HS-5 (cell line): ENCODE measurements around the gene INS.
"Not testable (repeated sequence)": the region's sequence is repeated elsewhere in the genome, so short reads cannot be mapped to it uniquely, and the experiment has no call there.

Experiments used
- DNase-seq: peaks from one replicate; pipeline ENCODE4 v3.0.0-alpha.2; 2012; ENCODE audit warnings: low read depth

The INS gene

DNA sequence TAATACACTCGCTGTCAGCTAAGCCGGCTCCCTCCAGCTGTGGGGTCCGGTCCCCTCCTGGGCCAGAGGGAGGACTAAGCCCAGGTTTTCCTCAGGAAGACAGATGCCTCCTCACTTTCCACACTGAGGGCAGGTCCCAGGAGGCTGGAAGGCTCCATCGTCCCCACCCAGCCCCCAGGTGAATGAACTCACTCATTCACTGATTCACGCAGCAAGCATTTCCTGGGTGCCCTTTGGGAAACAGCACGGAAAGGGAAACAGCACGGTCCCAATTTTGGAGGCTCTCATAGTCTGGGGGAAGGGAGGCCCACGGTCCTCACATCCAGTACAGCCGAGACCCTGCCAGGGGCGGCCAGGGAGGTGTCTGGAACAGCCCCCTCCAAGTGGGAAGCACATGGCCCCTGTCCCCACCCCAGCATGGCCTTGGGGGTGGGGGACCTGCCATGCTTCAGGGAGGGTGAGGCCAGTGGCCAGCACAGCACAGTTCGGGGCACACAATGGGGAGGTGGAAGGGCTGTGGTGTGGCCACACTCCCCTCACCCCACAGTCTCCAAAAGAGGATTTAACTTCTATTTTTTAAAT, 19.9 kb upstream of the INS start:
- DNase-seq, result no peak

DNA sequence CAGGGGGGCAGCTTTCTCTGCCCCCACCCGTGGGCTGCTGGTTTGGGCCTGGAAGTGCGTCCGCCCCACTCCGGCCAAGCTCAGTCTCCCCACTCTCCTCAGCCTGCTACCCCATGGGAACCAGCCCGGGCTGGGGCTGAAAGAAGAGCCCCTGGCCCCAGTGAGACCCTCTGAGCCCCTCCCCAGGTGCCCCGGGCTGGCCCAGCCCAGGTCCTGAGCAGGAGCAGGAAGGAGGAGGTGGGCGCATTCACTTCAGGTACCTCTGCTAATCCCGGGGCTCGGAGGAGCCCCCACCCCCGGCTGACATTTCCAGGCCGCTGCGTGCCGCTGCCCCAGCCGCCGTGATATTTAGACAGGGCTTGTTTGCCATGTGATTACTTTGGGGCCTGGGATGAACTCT, 19.3 kb upstream of the INS start:
- DNase-seq, result no peak

DNA sequence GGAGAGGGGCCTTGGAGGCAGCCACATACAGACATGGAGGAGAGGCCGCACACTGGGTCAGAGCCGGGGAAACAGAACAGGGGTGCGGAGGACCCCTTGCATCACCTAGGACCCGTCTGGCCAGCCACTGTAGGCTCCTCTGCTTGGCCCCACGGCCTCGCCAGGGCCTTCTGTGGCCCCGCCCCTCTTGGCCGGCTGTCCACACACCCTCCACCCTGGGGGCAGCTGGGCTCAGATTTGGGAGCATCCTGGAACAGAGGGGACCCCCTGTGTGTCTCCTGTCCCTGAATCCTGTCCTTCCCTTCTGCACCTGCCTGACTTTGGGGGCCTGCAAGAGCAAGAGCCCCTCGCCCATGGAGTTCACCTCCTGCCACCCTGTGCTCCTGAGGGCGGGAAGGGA, 18.5 kb upstream of the INS start:
- DNase-seq, result no peak

DNA sequence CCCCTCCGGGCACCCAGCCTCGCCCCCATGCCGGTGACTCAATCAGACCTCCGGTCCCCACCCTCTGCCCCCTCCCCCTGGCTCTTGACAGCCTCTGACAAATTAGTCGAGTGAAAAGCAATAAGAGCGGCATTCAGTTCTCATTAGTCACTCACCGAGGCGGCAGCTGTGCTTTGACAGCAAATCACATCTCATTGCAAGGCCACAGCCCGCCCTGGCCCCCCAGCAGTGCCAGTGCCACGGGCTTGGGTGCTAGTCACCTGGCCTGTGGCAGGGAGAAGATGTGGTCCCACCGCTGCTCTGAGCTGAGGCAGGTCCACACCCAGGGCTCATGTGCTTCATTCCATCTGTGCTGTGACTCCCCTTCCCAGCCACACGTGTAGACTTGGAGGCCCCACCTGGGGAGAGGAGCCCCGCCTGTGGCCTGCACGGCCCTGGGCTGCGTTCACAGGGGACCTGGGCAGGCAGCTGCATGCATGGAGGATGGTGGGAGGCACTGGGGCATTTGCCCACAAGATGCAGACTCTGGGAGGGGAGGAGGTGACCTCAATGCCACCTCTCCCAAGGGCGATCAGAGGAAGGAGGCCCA, 18.0 kb upstream of the INS start:
- DNase-seq, result no peak

DNA sequence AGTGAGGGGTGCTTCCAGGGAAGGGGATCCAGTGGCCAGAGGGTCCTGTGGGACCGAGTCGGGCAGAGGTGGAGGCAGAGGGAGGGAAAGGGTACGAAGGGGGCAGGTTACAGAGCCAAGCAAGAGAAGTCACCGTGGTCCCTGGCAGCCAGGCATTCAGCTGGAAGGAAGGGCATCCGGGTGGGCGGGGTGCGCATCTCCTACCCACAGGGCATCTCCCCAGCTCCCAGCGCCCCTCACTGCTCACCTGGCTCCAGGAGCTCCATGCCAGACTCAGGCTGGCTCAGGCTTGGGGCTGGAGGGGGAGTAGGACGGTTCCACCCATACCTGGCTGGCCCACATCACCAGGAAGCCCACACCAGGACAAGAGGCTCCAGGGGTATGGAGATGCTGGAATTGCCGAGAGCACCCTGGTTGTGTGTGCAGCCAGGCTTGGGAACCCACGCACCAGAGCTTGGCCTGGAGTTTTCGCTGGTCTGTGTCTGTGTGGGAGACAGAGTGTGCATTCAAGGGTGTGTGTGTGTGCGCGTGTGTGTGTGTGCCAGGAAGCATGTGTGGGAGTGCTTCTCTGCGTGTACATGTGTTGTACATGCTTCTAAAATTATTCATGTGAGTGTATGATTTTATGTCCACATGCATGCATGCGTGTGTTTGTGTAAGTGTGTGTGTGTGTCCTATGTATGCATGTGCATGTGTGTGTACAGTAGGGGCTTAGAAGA, 17.2 kb upstream of the INS start:
- DNase-seq, result not testable (repeated sequence)

DNA sequence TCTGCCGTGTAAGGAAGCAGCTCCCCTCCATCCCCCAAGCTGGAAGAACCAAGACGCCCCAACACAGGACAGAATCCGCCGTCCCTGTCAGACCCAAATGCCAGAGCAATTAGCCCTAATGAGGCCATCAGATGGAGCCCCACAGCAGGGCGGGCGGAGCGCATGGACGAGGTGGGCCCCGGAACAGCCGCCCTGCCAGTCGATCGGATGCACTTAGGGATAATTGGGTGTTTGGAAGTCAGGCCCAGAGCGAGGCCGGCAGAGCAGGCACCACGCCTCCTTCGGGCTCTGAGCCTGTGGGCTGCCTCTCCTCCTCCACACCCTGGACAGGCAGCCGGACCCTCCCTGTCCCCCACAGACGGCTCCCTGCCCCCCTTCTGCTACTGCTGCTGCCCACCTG, 16.1 kb upstream of the INS start:
- DNase-seq, result no peak

DNA sequence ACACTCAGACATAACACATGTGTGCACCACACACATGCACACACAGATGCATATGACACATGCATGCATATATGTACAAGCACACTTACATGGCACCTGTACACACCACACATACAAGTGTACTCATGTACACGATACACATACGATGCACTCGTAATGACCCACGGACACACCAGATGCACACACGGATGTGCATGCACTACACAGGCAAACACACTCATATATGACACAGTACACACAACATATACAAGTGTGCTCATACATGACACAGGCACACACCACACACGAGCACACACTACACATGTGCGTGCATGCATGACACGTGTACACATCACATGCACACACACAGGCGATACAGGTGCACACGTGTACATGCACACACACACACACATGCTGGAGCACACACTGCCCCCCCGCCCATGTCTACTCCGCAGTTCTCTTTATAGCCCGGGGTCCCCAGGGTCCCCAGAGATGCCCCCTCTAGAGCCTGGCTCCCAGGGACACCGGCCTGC, 15.4 kb upstream of the INS start:
- no peak for DNase-seq

DNA sequence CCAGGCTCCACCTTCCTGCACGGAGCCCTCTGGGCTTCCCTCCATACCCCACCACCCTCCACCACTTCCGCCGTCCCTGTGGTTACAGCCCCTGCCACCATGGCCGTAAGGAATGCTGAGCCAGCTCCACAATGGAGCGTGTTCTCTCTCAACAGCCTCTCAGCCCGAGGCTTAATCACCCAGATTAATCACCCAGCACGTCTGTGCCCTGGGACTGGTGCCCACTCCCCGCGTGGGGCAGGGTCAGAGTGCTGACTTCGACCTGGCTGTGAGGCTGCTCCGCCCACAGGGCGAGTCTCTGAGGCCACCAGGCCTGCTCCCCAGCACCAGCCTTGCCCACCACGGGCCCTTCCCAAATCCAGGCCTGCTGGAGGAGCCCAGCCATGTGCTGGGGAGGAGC, 14.7 kb upstream of the INS start:
- DNase-seq, result no peak

DNA sequence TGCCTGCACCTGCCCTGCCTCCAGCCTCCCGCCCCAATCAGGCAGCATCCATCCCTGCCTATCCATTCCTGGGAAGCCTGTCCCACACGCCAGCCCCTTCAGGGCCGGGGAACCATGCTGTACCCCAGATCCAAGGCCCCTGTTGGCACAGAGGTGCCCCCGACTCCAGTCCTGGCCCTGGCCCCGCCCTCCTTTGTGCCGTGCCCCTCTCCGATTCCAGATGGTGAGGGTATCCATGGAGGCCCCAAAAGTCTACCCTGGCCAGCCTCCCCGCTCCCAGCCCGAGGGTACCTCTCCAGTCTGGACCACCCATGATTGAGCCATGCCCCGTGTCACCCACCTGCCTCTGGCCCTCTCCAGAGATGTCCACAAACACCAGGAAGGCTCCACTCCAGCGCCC, 13.4 kb upstream of the INS start:
- no peak for DNase-seq

DNA sequence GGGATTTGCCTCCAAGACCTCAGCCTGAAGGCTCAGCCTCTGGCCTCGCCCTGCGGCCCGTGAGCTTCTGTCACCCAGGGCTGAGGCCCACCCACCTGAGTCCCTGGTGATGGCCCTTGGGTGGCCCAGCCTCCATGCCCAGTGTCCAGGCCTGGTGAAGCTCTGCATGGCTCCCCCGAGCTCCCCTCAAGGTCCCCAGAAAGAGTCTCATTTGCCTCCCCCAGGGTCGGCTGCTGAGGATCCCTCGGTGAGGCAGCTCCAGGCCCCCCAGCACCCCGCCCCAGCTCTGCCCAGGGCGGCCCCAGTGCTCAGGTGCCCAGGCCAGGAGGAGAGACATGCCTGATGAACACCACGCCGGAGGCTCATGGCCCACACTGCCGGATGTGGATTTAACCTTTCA, 12.8 kb upstream of the INS start:
- no peak for DNase-seq

DNA sequence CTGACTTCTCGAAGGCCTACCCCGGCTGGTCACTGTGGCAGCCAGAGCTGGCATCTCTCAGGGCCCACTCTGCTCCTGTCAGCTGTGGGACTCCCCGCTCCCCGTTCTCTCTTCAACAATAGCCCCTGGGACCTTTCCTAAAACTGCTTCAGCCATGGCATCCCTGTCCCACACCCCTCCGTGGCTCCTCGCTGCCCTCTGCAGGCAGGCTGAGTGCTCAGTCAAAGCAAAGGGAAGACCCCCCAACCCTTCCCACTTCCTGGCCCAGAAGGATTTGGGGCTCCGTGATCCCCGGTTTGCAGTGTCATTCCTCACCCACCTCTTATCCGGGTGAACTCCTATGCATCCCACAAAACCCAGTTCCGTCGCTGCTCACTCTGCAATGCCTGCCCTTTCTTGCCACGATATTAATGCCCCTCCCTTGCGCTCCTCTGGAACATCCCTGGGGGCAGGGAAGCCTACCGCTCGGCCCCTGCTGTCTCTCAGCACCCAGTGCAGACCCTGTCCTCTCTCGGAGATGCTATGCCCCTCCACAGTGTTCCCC, 12.2 kb upstream of the INS start:
- DNase-seq, result no peak

DNA sequence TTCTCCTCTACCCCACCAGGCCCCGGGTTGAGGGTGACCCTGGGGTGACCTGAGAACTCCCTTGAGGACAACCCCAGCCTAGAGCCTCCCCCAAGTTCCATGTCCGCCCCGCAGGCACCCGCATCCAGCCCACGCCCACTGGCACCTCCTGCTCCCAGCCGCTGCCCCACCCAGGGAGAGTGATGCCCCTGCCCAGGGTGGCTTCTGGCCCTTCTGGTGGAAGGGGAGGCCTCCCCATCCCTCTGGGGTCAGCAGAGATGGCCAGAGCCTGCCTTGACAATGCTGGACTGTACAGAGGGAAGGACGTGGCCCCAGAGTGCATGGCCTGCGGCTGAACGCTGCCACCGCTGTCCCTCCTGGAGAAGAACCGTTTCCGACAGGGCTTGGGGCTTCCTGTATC, 11.7 kb upstream of the INS start:
- no peak for DNase-seq

DNA sequence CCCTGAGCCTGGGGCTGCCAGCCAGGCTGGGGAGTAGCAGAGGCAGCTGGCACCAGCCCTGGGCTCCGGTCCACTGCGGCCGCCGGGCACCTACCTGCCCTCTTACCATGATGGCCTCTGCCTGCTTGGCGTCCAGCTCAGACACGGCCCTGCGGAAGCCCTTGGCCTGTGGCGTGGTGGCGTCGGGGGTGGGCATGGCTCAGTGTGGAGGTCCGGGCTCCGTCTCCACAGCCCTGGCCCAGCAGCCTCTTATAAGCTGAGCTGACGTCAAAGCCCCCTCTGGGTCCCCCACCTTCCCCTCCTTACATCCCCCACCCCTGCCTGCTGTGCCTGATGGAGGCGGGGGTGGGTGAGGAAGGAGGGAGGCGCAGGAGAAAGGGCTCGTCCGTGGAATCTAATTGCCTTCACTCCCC, 10.6 kb upstream of the INS start, which contains the start of gene TH:
Gene TH (minus strand): TSS at position 225 of the 413 bp plus-strand sequence. CDS start 29 bp downstream, at position 196.
- no peak for DNase-seq

DNA sequence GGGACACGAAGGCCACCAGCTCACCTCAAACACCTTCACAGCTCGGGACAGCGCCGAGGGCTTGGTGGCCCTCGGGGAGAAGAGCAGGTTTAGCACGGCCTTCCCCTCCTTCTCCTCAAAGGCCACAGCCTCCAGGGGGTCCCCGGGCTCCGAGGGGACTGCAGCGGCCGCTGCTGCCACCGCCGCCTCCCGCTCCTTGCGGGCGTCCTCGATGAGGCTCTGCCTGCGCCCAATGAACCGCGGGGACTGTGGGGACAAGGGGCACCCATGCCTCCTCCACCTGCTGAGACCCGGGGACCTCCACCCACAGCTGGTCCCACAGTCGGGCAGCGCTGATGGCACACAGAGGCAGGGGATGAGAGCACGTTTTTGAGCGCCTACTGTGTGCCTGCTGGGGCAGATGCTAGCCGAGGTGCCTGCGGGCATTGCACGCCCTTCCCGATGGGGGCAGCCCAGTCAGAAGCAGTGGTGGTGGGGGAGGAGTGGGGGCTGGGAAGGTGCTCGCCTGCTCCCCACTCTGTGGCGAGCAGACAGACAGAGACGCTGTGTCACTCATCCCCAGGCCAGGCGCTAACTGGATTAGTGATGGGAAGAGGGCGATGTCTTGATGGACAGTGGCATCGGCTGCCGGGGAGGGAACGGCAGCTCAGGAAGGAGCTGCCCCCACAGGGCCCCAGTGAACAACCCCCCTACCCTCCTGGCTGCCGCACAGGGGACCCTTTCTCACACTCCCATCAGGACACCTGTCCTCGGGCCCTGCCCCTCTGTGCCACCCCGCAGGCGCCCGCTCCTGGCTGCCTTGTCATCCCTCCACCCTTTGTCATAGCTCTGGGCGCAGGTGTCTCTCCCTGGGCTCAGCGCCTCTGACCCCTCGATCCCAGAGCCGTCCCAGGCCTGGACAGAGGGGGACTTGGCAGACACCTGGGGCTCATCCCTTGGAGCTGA, 8.9 kb upstream of the INS start:
- DNase-seq, result no peak

DNA sequence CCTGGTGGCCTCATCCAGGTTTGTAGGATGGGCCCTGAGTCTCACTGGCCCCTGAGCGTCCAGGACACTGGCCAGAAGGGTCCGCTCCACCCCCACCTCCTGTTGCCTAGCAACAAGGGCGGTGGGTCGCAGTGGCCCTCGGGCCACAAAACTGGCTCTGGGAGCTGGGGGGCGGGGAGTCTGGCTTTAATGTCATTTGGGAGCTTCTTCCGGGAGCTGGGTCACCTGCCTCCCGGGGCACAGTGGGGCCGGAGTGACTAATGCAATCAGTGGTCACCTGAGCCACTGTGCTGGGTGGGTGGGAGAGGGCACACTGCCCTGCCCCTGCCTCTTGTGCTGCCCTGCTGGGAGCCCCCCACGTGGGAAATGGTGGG, 8.0 kb upstream of the INS start:
- no peak for DNase-seq

DNA sequence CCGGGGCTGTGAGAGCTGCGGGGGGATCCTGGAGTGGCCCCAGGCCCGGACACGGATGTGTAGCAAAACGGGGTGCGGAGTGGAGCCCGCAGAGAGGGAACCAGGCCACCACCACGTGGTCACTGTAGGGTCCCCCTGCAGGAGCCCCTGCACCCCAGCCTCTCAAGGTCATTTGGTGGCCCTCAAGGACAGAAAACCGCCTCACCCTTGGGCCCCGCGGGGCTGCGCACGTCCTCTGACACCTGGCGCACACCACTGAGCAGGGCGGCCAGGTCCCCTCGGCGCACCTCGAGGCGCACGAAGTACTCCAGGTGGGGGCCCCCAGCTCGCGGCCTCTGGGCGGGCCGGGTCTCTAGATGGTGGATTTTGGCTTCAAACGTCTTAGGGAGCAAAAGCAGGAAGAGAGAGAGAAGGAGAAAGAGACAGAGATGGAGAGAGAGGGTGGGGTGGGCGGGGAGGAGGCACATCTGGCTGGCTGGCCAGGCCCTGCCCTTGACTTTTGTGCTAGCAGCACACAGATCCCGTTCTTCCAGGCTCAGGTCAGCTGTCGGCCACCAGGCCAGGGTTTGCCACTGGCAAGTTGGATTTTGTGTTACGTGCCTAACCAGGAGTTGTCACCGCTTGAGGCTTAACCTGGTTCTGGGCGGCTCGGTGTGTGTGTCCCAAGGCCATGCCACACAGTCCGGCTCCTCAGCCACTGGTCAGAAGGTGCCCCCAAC, 7.4 kb upstream of the INS start:
- DNase-seq, result no peak

DNA sequence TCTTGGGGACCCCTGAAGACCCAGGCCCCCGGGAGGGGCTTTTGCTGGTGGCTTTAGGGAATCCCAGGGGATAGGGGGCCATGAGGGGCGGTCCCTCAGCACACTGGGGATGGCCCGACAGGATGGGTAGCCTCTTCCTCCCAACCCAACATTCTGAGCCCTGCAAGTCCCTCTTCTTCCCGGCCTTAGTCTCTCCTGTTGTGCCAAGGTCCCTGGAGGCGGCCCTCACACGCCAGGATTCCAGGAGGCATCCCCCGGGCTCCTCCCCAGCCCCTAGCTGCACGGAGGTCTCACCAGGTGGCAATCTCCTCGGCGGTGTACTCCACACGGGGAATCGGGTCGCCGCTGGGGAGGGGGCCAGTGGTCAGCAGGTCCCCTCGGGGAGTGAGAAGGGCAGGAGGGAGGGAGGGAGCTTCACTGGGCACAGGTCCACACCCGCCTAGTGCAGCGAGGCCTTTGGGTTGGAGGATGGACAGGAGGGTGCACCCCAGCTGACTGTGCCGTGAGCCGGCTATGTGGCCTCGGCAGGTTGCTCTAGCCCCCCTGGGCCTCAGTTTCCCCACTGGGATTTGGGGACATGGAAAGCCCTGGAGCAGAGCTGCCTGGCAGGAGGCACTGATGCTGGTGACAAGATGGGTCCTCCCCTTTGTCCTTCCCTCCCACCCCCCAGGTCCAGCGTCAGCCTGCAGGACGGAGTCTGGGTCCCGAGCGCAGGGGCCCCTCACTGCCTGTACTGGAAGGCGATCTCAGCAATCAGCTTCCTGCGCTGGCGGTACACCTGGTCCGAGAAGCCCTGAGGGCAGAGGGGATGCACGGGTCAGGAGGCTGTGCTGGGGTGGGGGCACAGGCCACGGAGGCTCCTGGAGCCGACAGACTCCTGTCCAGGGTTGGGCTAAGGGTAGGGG, 6.4 kb upstream of the INS start:
- no peak for DNase-seq

DNA sequence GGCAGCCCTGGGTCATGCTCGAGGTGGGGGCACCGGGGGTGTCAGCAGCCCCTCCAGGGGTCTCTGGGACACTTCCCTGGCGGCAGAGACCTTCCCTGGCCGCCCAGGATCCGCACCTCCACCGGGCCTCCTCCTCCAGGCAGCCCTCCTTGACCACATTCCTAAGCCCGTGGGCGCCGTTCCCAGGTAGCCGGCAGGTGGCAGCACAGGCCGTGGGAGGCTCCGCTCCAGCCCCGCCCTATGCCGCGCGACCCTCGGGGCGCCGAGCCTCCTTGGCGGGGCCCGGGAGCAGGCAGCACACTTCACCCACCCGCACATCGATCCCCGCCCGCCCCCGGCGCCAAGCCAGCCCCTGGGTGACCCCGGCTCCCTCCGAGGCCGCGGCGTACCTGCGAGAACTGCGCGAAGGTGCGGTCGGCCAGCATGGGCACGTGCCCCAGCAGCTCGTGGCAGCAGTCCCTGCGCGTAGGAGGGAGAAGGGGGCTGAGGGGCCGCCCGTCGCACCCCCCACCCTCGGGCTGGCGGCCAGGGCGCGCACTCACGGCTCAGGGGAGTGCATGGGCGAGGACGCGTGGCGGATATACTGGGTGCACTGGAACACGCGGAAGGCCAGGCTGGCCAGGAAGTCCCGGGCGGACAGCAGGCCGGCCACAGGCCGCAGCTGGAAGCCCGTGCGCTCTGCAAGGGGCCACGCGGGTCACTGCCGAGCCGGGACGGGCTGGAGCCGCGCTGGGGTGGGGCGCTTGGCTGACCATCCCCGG, 5.3 kb upstream of the INS start:
- no peak for DNase-seq

DNA sequence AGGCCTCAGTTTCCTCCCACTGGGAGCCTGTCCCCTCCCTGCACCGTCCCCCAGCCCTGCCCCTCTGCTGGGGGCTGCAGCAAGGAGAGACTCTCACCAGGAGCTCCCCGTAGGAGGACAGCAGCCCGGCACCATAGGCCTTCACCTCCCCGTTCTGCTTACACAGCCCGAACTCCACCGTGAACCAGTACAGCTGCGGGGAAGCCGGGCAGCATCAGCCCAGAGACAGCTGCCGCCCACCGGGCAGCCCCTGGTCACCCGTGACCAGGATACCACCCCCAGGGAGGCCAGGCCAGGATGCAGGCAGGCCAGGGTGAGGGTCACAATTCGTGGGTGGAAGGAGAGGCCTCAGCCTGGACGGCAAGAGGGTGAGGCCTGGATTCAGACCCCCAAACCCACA, 4.6 kb upstream of the INS start:
- DNase-seq, result no peak
